Measurements from ENCODE around the gene B3GNT4.

The B3GNT4 gene

DNA sequence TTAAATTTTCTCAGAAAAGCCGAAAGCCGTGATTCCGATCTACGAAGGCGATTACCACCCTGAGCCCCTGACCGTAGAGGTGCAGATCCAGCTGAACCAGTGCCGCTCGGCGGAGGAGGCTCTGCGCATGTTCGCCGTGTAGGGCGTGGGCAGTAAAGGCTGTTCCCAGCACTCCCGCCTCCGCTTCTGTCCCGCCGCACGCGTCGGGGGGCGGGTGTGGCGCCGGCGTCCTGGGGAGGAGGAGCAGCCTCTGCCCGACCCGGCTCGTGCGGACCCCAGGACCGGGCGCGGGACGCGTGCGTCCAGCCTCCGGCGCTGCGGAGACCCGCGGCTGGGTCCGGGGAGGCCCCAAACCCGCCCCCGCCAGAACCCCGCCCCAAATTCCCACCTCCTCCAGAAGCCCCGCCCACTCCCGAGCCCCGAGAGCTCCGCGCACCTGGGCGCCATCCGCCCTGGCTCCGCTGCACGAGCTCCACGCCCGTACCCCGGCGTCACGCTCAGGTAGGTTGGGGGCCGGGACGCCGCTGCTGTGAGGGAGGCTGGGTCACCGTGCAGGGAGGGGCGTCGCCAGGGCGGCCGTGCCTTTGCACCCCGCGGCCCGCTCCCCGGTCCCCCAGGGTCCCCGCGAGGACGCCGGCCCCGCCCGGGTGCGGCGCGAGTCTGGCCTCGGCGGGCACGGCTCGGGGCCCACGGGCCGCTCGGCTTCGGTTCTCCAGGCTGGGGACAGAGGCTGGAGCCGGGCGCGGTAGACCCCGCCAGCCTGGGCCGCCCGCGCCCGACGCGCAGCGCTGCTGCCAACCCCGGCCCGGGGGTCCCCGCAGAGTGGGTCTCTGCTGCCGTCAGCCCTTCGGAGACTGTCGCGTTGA is at the start of gene B3GNT4:
Gene B3GNT4, plus strand, starts transcription at position 409 of the 866 bp plus-strand sequence. CDS start 910 bp downstream, outside the sequence.
- TF ChIP-seq, protein P1, sequence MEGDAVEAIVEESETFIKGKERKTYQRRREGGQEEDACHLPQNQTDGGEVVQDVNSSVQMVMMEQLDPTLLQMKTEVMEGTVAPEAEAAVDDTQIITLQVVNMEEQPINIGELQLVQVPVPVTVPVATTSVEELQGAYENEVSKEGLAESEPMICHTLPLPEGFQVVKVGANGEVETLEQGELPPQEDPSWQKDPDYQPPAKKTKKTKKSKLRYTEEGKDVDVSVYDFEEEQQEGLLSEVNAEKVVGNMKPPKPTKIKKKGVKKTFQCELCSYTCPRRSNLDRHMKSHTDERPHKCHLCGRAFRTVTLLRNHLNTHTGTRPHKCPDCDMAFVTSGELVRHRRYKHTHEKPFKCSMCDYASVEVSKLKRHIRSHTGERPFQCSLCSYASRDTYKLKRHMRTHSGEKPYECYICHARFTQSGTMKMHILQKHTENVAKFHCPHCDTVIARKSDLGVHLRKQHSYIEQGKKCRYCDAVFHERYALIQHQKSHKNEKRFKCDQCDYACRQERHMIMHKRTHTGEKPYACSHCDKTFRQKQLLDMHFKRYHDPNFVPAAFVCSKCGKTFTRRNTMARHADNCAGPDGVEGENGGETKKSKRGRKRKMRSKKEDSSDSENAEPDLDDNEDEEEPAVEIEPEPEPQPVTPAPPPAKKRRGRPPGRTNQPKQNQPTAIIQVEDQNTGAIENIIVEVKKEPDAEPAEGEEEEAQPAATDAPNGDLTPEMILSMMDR (IDR thresholded peaks at IDR 0.05; ENCODE audit: low read length): no peak
- TF ChIP-seq EZH2 (IDR thresholded peaks at IDR 0.05; ENCODE audit: borderline replicate concordance, low read length): no peak
- Histone ChIP-seq H3K4me1 (ENCODE audit: insufficient read depth, low read length, severe bottlenecking) (peaks cover 26% of the 10 kb centered on the region), H3K9ac (ENCODE audit: low read length) (peak within 1 kb of the TSS; percentile 45; the same call in 1 of the 2 replicates)

DNA sequence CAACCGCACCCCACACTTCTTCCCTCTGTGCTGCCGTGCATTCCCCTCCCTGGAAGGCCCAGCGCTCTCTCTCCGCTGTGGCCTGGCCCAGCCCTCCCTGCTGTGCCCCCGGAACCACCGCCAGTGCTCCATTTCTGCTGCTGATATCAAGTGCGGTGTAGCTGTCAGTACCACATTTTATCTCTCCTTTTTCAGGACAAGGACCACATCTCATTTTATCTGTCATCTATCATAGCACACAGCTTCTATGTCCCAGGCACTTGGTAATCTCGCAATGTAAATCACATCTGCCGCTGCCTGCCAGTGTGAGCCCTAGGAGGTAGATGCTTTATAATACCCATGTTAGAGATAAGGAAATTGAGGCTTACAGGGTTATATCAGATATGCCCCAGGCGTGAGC is 47.8 kb upstream of the B3GNT4 start:
- no peaks in the 10 kb centered on the region for H3K9me3 ChIP-seq (ENCODE audit: low read length)
- no peak overlapping the region for H3K27ac ChIP-seq (ENCODE audit: low read depth, low read length, poor library complexity, severe bottlenecking)
- TF ChIP-seq EZH2 (IDR thresholded peaks at IDR 0.05; ENCODE audit: borderline replicate concordance, low read length): no peak
- TF ChIP-seq, protein P1 (IDR thresholded peaks at IDR 0.05; ENCODE audit: low read length): no peak
- H4K20me1 ChIP-seq (ENCODE audit: insufficient read depth, low read length): no peaks in the 10 kb centered on the region
- no peaks in the 10 kb centered on the region for H3K79me2 ChIP-seq (ENCODE audit: insufficient read depth, low read length)
- no peak overlapping the region for H3K4me2 ChIP-seq (ENCODE audit: low read length)
- H3K36me3 ChIP-seq (ENCODE audit: insufficient read depth, low read length): no peaks in the 10 kb centered on the region
- no peaks in the 10 kb centered on the region for H3K4me1 ChIP-seq (ENCODE audit: insufficient read depth, low read length, severe bottlenecking)
- no peak overlapping the region for H3K4me3 ChIP-seq (ENCODE audit: low read depth, low read length, poor library complexity, severe bottlenecking)
- H3K27me3 ChIP-seq (ENCODE audit: insufficient read depth, low read length): no peaks in the 10 kb centered on the region; the same call in 1 of the 2 replicates
- no peak overlapping the region for H2AFZ ChIP-seq (ENCODE audit: low read length)
- no peaks in the 10 kb centered on the region for H3F3A ChIP-seq (ENCODE audit: insufficient read depth, low read length)
- H3K9ac ChIP-seq (ENCODE audit: low read length): no peak overlapping the region
- H3K9me2 ChIP-seq (ENCODE audit: low read depth, low read length): no peaks in the 10 kb centered on the region

More for the DNA sequence above, at the start of gene B3GNT4:
- no peaks in the 10 kb centered on the region for H3K9me3 ChIP-seq (ENCODE audit: low read length)
- no peaks in the 10 kb centered on the region for H4K20me1 ChIP-seq (ENCODE audit: insufficient read depth, low read length)
- H3K4me2 ChIP-seq (ENCODE audit: low read length): peak within 1 kb of the TSS; percentile 74
- no peak within 1 kb of the TSS for H3K27ac ChIP-seq (ENCODE audit: low read depth, low read length, poor library complexity, severe bottlenecking)
- H3K36me3 ChIP-seq (ENCODE audit: insufficient read depth, low read length): peaks cover 20% of the 10 kb centered on the region
- no peaks in the 10 kb centered on the region for H3F3A ChIP-seq (ENCODE audit: insufficient read depth, low read length)
- no peaks in the 10 kb centered on the region; the same call in 1 of the 2 replicates for H3K27me3 ChIP-seq (ENCODE audit: insufficient read depth, low read length)
- H3K9me2 ChIP-seq (ENCODE audit: low read depth, low read length): no peaks in the 10 kb centered on the region
- peak within 1 kb of the TSS; percentile 56 for H3K4me3 ChIP-seq (ENCODE audit: low read depth, low read length, poor library complexity, severe bottlenecking)
- H2AFZ ChIP-seq (ENCODE audit: low read length): no peak within 1 kb of the TSS
- H3K79me2 ChIP-seq (ENCODE audit: insufficient read depth, low read length): no peaks in the 10 kb centered on the region

DNA sequence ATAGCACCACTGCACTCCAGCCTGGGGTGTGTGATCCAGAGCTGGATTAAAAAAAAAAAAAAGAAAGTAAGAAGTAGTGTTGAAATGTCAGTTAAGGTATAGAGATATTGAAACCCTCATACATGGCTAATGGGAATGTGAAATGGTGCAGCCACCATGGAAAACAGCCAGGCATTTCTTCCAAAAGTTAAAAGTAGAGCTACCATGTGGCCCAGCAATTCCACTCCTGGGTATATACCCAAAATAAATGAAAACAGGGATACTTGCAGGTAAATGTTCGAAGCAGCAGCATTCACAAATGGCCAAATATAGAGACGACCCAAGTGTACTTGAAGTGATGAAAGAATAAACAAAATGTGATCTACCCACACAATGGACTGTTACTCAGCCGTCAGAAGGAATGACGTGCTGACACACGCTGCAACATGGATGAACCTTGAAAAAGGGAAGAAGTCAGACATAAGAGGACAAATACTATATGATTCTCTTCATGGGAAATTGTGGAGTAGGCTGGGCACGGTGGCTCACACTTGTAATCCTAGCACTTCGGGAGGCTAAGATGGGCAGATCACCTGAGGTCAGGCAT is 44.7 kb upstream of the B3GNT4 start:
- H3K36me3 ChIP-seq (ENCODE audit: insufficient read depth, low read length): no peaks in the 10 kb centered on the region
- no peak overlapping the region for H2AFZ ChIP-seq (ENCODE audit: low read length)
- H3K27ac ChIP-seq (ENCODE audit: low read depth, low read length, poor library complexity, severe bottlenecking): no peak overlapping the region
- H3K27me3 ChIP-seq (ENCODE audit: insufficient read depth, low read length): peaks cover 5% of the 10 kb centered on the region; the same call in 1 of the 2 replicates
- no peaks in the 10 kb centered on the region for H4K20me1 ChIP-seq (ENCODE audit: insufficient read depth, low read length)
- no peaks in the 10 kb centered on the region for H3F3A ChIP-seq (ENCODE audit: insufficient read depth, low read length)
- no peak overlapping the region for H3K9ac ChIP-seq (ENCODE audit: low read length)
- H3K4me2 ChIP-seq (ENCODE audit: low read length): no peak overlapping the region
- H3K9me3 ChIP-seq (ENCODE audit: low read length): no peaks in the 10 kb centered on the region
- H3K9me2 ChIP-seq (ENCODE audit: low read depth, low read length): no peaks in the 10 kb centered on the region
- TF ChIP-seq EZH2 (IDR thresholded peaks at IDR 0.05; ENCODE audit: borderline replicate concordance, low read length): no peak
- TF ChIP-seq, protein P1 (IDR thresholded peaks at IDR 0.05; ENCODE audit: low read length): no peak
- H3K4me3 ChIP-seq (ENCODE audit: low read depth, low read length, poor library complexity, severe bottlenecking): no peak overlapping the region
- no peaks in the 10 kb centered on the region for H3K79me2 ChIP-seq (ENCODE audit: insufficient read depth, low read length)
- H3K4me1 ChIP-seq (ENCODE audit: insufficient read depth, low read length, severe bottlenecking): no peaks in the 10 kb centered on the region

All from OCI-LY1 (cell line).